Uterus (tissue), 4 donors: Measurements from ENCODE around the gene ARID5A. TPM values are rescaled to one million over a fixed set of nuclear protein-coding genes. Genes with fewer than 3 reads are reported as not detected.

Source experiments
- DNase-seq, 2 donors: peaks; one replicate each; pipeline ENCODE4 v3.0.0-alpha.2; 2019 to 2020
- H3K27ac ChIP-seq, 2 donors: fragments of 200-600 bp; sonication (generic); 1 replicate in 1 of 2; 2 replicates in 1 of 2; pipeline ENCODE4 v1.5.1; 2016 to 2018
- H3K27me3 ChIP-seq, 2 donors: fragments of 200-600 bp; sonication (generic); one replicate each; pipeline ENCODE4 v1.5.1; 2018 to 2019; ENCODE audit warnings: control low read depth in 1 of 2
- H3K36me3 ChIP-seq, 2 donors: fragments of 200-600 bp; sonication (generic); one replicate each; pipeline ENCODE4 v1.5.1; 2019; ENCODE audit warnings: control low read depth in 1 of 2
- H3K4me1 ChIP-seq, 2 donors: fragments of 200-600 bp; sonication (generic); one replicate each; pipeline ENCODE4 v1.5.1; 2018 to 2019; ENCODE audit warnings: control low read depth in 1 of 2
- H3K4me3 ChIP-seq, 2 donors: fragments of 200-600 bp; sonication (generic); 1 replicate in 1 of 2; 2 replicates in 1 of 2; pipeline ENCODE4 v1.5.1; 2018 to 2019; ENCODE audit warnings: mild to moderate bottlenecking in 1 of 2
- H3K9me3 ChIP-seq, 2 donors: fragments of 200-600 bp; sonication (generic); one replicate each; pipeline ENCODE4 v1.5.1; 2019; ENCODE audit warnings: control low read depth in 1 of 2
- CTCF ChIP-seq, 4 experiments: fragments of 200-600 bp in 2 of 4; fragments of 450-650 bp in 2 of 4; sonication (generic) in 2 of 4; IDR thresholded peaks; one replicate each; pipeline ENCODE4 v1.5.1; 2016 to 2019; ENCODE audit warnings: antibody characterized with exemption in 4 of 4, mild to moderate bottlenecking in 2 of 4, moderate library complexity in 1 of 4
- POLR2A ChIP-seq, 2 donors: fragments of 450-650 bp; IDR thresholded peaks; one replicate each; pipeline ENCODE4 v1.6.1; 2016; ENCODE audit warnings: antibody characterized with exemption in 2 of 2, mild to moderate bottlenecking in 1 of 2, moderate library complexity in 1 of 2
- intact Hi-C: fragments of 100-400 bp; cut with DNase I; formaldehyde crosslinking; loops from one replicate; pipeline ENCODE4 v1.15.1; 2023; ENCODE audit warnings: low total_unique reads
- total RNA-seq, 4 donors: library from RNA; depleted of rRNA in 3 of 4; stranded (reverse); fragments of >200 nt in 3 of 4; gene quantifications; one replicate each; pipeline versions ENCODE4 v1.1.0 to v1.2.4, GENCODE V29; 2014 to 2023
- donor health status: DM: yes; HTN: yes; CAD: no.

ARID5A gene
- total RNA-seq, 4 donors from 2014 or later = 15.1 to 73.5 (median 36.3) TPM

GRCh38 chr2:96594691-96595152, 58.2 kb downstream of the ARID5A start:
- Histone ChIP-seq H3K36me3 (no peaks in the 10 kb centered on the region), H3K9me3 (no peaks in the 10 kb centered on the region), H3K4me1 (no peaks in the 10 kb centered on the region), H3K27ac (no peak overlapping the region), H3K27me3 (no peaks in the 10 kb centered on the region), H3K4me3 (no peak overlapping the region)
- DNase-seq = no peak
- intact Hi-C loops = no loop called here
- no peak for TF ChIP-seq CTCF (IDR thresholded peaks at IDR 0.05)
- TF ChIP-seq POLR2A (IDR thresholded peaks at IDR 0.05) = no peak

- Histone ChIP-seq H3K4me1 (no peaks in the 10 kb centered on the region), H3K9me3 (no peaks in the 10 kb centered on the region), H3K4me3 (no peak overlapping the region), H3K27me3 (no peaks in the 10 kb centered on the region), H3K27ac (no peak overlapping the region), H3K36me3 (no peaks in the 10 kb centered on the region)
- no peak for DNase-seq
- TF ChIP-seq CTCF (IDR thresholded peaks at IDR 0.05) (no peak), POLR2A (IDR thresholded peaks at IDR 0.05) (no peak)
- intact Hi-C loops = no loop called here
Measured at GRCh38 chr2:96596596-96596995, 60.0 kb downstream of the ARID5A start.

GRCh38 chr2:96599941-96600340, 63.4 kb downstream of the ARID5A start:
- no peaks in the 10 kb centered on the region for H3K36me3 ChIP-seq
- H3K27ac ChIP-seq = no peak overlapping the region
- DNase-seq = no peak
- intact Hi-C loops = no loop called here
- no peaks in the 10 kb centered on the region for H3K4me1 ChIP-seq
- no peak overlapping the region for H3K4me3 ChIP-seq
- no peak for TF ChIP-seq POLR2A (IDR thresholded peaks at IDR 0.05)
- no peaks in the 10 kb centered on the region for H3K9me3 ChIP-seq
- H3K27me3 ChIP-seq = no peaks in the 10 kb centered on the region

- Histone ChIP-seq H3K9me3 (no peaks in the 10 kb centered on the region), H3K27ac (no peak overlapping the region), H3K4me3 (no peak overlapping the region), H3K36me3 (no peaks in the 10 kb centered on the region), H3K4me1 (no peaks in the 10 kb centered on the region), H3K27me3 (no peaks in the 10 kb centered on the region)
- intact Hi-C loops = no loop called here
- DNase-seq = no peak
- no peak for TF ChIP-seq CTCF (IDR thresholded peaks at IDR 0.05)
- TF ChIP-seq POLR2A (IDR thresholded peaks at IDR 0.05) = no peak
Measured at GRCh38 chr2:96601382-96602292, 65.1 kb downstream of the ARID5A start.

Other genes with a start within 250 kb of the ARID5A start
- gene SNRNP200, start 231.2 kb upstream of the ARID5A start, total RNA-seq = 100 to 1,000 TPM in 1 of 4 donors, 10 to 100 TPM in 3; 35.0 to 147 (median 65.5) TPM
- gene ITPRIPL1, start 211.4 kb upstream of the ARID5A start, total RNA-seq = 10 to 100 TPM in 1 of 4 donors, 1 to 10 TPM in 2, not detected in 1; 1.5 to 14.1 (median 7.3) TPM
- 1 to 10 TPM in 1 of 4 donors, under 1 TPM in 1, not detected in 2; 0.82 to 9.7 TPM for gene NCAPH, start 201.0 kb upstream of the ARID5A start, total RNA-seq
- gene NEURL3, start 31.4 kb upstream of the ARID5A start, total RNA-seq = not detected
- 10 to 100 TPM; 13.5 to 73.0 (median 62.1) TPM for gene KANSL3, start 101.6 kb downstream of the ARID5A start, total RNA-seq
- gene FER1L5, start 106.0 kb downstream of the ARID5A start, total RNA-seq = 1 to 10 TPM in 1 of 4 donors, under 1 TPM in 1, not detected in 2; 0.40 to 1.6 TPM
- 10 to 100 TPM; 13.8 to 51.2 (median 20.9) TPM for gene LMAN2L, start 203.3 kb downstream of the ARID5A start, total RNA-seq
- 1 to 10 TPM in 3 of 4 donors, under 1 TPM in 1; 0.77 to 8.2 (median 4.7) TPM for gene CNNM4, start 224.2 kb downstream of the ARID5A start, total RNA-seq